Measurements from ENCODE around the gene TMEM132A.

The TMEM132A gene, protein sequence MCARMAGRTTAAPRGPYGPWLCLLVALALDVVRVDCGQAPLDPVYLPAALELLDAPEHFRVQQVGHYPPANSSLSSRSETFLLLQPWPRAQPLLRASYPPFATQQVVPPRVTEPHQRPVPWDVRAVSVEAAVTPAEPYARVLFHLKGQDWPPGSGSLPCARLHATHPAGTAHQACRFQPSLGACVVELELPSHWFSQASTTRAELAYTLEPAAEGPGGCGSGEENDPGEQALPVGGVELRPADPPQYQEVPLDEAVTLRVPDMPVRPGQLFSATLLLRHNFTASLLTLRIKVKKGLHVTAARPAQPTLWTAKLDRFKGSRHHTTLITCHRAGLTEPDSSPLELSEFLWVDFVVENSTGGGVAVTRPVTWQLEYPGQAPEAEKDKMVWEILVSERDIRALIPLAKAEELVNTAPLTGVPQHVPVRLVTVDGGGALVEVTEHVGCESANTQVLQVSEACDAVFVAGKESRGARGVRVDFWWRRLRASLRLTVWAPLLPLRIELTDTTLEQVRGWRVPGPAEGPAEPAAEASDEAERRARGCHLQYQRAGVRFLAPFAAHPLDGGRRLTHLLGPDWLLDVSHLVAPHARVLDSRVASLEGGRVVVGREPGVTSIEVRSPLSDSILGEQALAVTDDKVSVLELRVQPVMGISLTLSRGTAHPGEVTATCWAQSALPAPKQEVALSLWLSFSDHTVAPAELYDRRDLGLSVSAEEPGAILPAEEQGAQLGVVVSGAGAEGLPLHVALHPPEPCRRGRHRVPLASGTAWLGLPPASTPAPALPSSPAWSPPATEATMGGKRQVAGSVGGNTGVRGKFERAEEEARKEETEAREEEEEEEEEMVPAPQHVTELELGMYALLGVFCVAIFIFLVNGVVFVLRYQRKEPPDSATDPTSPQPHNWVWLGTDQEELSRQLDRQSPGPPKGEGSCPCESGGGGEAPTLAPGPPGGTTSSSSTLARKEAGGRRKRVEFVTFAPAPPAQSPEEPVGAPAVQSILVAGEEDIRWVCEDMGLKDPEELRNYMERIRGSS

GRCh38 chr11:60924110-60924905 lies at the start of gene TMEM132A:
Gene TMEM132A (plus strand): TSS chr11:60924460. CDS start chr11:60924634, 174 bp downstream.
- DNase-seq (ENCODE audit: low read depth): peak; percentile 61

DNA sequence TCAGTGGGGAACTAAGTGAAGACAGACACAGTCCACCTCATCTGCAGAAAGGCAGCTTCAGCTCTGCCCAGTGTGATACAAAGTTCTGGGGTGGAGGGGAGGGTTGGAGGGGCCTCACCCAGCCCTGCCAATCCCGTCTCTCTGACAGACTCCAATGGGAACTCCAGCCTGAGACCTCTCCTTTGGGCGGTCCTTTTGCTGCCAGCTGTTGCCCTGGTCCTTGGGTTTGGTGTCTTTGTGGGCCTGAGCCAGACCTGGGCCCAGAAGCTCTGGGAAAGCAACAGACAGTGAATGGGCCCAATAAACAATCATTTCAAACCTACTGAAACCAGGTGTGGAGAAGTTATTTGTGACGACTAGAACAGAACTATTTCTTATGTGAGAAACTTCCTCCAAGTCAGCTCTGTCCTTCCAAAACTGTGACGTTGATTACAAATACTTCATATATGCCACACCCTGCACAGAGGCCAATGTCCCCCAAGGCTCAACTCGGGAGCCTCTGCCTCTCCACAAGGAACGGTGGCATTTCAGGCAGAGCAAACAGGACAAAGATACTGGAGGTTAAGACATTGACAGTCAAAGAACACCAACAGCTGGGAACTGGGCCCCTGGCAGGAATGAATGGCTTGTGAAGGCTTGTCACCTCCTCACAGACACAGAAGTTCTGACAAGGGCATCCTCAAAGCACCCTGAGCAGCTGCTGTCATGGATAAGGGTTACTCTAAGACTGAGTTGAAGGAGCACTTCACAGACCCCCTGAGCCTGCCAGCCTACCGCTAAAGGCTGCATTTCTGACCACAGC lies 48.7 kb upstream of the TMEM132A start:
- no peak for DNase-seq (ENCODE audit: low read depth)

GRCh38 chr11:60876168-60876485 lies 48.1 kb upstream of the TMEM132A start:
- no peak for DNase-seq (ENCODE audit: low read depth)

GRCh38 chr11:60878245-60879101 lies 45.8 kb upstream of the TMEM132A start:
- no peak for DNase-seq (ENCODE audit: low read depth)

DNA sequence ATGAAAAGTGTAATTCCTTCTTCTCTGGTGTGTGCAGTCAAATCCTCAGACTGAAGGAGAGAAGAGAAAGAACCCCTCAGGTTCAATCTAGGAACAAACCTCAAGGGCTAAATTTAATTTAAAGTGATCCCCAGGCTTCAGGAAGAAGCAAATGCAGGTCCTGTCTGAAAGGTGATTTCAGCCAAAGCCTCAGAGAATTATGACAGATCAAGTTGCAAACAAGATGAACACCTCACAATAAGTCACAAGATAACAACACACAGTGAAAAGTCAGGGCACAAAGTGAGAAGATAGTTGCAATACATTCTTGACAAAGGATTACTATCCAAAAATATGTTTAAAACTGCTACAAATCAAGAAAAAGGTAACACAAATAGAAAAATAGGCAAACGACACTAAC lies 45.2 kb upstream of the TMEM132A start:
- no peak for DNase-seq (ENCODE audit: low read depth)

GRCh38 chr11:60879971-60880588 lies 44.2 kb upstream of the TMEM132A start:
- DNase-seq (ENCODE audit: low read depth): no peak

DNA sequence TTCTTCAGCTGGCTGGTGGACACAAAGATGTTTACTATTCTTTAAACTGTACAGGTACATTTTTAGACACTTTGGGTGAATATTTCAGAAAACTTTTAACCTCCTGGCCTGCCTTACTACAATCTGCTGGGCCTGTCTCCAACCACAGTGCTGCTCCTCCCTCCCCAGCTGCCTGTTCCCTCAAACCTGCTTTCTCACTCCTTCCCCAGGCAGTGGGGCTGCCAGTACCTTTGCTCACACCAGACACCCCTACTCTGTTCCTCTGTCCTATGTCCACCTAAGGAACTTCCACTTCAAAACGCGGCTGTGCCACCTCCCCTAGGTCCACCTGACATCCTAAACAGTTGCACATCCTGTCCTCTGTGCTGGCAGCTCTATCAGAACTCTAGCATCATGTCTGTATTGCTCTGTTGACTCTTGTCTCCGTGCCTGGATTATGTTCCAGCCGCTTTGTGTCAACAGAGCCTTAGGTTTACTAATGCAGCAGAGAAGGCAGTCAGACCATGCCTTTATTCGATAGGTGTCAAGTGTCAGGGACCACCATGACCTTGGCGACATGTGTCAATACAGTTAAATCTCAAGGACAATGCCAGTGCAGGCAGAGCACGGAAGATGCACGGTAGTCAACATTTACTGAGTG lies 43.5 kb upstream of the TMEM132A start:
- DNase-seq (ENCODE audit: low read depth): no peak

DNA sequence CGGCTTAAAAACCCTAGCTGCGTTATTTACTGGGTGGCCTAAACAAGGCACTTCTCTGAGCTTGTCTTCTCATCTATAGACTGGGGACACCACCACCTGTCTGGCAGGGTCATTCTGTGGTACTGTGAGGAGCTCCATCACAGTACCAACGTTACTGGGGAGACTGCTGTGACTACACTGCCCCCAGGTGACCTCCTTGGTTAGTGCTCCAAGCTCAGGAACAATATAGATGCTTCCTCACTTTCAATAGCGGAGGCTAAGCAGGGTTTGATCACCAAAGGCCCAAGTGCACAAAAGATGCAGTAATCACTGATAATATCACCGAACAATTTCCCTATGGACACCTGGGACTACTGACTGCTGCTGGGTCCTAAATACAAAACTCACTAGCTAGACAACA lies 36.7 kb upstream of the TMEM132A start:
- DNase-seq (ENCODE audit: low read depth): peak; percentile 62

GRCh38 chr11:60889869-60890311 lies 34.4 kb upstream of the TMEM132A start:
- DNase-seq (ENCODE audit: low read depth): no peak

DNA sequence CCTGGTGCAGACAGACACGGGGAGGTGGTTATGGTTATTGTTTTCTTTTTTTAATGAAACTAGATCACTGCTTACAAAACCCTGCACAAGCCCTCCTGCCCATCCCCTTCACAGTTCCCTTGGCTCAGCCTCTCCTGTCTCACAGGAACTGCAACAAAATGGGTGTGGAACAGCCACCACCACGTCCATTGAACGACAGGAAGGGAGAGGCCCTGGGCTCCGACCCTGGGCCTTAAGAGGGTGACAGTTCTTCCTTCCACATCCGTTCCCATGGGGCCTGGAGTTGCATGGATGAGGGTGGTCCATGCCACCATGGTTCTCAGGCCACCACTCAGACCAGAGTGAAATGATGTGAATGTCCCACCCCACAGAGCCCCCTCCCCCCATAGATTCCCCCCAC lies 33.6 kb upstream of the TMEM132A start:
- DNase-seq (ENCODE audit: low read depth): no peak

- peak; percentile 67 for DNase-seq (ENCODE audit: low read depth)
These were observed 33.0 kb upstream of the TMEM132A start for GRCh38 chr11:60891103-60891741.

- DNase-seq (ENCODE audit: low read depth): no peak
These were observed 28.6 kb upstream of the TMEM132A start for GRCh38 chr11:60895687-60896086.

GRCh38 chr11:60897496-60897895 lies 26.8 kb upstream of the TMEM132A start:
- no peak for DNase-seq (ENCODE audit: low read depth)

GRCh38 chr11:60899046-60899936 lies 25.0 kb upstream of the TMEM132A start:
- DNase-seq (ENCODE audit: low read depth): peak; percentile 71

DNA sequence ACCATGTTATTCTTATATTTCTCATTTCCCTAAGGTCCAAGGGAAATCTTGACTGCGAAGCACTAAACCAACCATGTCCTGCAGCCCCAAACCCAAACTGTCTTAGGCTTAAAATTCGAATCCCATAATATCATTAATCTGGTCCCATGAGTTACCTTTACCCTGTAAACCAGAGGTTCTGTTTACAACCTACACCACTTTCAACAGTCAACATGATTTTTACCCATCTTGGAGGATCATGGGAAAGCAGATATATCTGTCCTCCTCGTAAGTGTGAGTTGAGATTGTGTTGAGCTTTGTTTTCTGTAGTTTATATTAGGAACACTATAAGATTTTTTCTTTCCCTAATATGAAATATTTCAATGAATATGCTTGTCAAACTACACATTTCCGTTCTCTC lies 24.3 kb upstream of the TMEM132A start:
- DNase-seq (ENCODE audit: low read depth): no peak

- no peak for DNase-seq (ENCODE audit: low read depth)
These were observed 23.4 kb upstream of the TMEM132A start for GRCh38 chr11:60900673-60901404.

DNA sequence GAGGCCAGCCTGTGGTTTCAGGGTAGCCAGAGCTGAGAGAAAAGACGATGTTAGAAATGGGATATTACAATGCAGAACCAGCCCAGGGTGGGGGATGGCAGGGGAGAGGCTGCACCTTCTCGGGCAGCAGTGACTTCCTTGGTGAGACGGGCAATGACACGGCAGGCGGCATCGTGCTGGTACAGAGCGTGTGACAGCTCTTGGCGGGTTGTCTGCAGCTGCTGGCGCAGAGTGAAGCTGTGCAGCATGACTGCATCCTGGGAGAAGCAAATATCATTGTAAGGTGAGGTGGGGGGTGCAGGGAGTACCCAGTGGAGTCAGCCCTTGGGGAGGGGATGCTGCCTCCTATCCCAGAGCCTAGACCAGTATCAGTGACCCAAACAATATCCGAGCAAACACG lies 21.6 kb upstream of the TMEM132A start:
- DNase-seq (ENCODE audit: low read depth): no peak
